LNCaP clone FGC (cell line): ENCODE results near the gene POLR2L.

Experiments used
- DNase-seq: peaks from one replicate; pipeline ENCODE4 v3.0.0-alpha.2; 2011; ENCODE audit warnings: low read depth
- H3K4me3 ChIP-seq: 2 replicates; pipeline ENCODE4 v1.5.1; 2011; ENCODE audit warnings: mild to moderate bottlenecking, low read depth, low read length, control low read depth
- CTCF ChIP-seq: IDR thresholded peaks from 2 replicates; pipeline ENCODE4 v1.5.1; 2012; ENCODE audit warnings: mild to moderate bottlenecking; ENCODE audit not compliant: control insufficient read depth, insufficient read depth; ENCODE audit errors: extremely low read depth

POLR2L gene

GRCh38 chr11:842370-843002 lies at the start of gene POLR2L, which contains the start of gene TSPAN4:
Gene POLR2L (minus strand): TSS chr11:842529. CDS start chr11:842508, 21 bp downstream.
Gene TSPAN4 (plus strand): TSS chr11:842852. CDS start chr11:850305, 7,453 bp downstream.
- DNase-seq, result no peak
- TF ChIP-seq CTCF, result 0 out of 2 replicates have a peak, but pooled peaks have one; percentile 1
- peak within 1 kb of the TSS; percentile 96 for H3K4me3 ChIP-seq

DNA sequence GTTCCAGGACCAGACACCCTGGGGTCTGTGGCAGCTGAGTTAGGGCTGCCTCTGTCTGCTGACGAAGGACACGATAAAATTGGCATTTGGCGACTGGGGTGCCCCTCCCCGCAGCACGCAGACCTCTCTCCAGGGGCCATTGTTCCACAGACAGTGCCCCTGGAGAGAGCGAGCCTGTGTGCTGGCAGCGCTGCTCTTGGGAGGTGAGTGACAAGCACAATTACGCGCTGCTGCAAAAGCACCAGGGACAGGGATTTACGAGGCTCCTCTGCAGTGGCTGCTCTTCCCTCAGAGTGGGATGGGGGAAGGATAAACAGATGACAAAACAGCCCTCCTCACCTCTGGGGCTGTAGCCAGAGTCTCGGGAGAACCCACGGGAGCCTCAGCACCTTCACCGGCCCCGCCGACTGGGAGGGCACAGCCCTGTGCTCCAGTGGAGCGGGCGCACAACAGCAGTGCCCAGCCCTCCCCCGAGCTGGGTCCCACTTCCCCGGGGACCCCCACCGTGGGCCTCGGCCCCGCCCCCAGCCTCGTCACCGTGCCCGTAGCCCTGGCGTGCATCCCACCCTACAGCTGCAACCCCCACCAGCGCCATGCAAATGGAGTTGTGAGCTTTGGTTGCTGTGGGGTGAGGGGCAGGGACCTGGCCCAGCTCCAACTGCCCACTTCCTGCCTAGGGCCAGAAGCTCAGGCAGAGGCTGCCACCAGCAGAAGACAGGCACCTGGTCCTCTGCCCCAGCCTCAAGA lies 48.6 kb upstream of the POLR2L start:
- DNase-seq, result no peak
- no peak for TF ChIP-seq CTCF
- H3K4me3 ChIP-seq, result no peak overlapping the region

GRCh38 chr11:889687-890475 lies 47.6 kb upstream of the POLR2L start:
- H3K4me3 ChIP-seq, result no peak overlapping the region
- TF ChIP-seq CTCF, result no peak
- no peak for DNase-seq

DNA sequence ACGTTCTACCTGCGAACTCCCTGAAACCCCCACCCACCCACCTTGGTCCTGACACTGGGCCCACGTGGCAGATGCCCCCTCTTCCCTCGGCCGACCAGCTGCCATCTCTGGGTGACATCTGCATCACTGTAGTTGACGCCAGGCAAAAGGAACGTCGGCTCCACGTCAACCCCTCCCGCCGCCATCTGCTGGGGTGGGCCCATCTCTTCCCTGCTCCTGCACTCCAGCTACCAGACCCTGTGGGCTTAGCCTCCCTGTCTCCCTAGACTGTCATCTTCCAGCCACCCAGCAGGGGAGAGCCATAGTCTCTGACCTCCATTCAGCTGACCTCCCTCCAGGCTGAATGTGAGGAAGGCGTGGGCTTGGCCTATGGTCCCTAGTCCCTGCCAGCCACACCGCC lies 46.9 kb upstream of the POLR2L start:
- H3K4me3 ChIP-seq, result no peak overlapping the region

DNA sequence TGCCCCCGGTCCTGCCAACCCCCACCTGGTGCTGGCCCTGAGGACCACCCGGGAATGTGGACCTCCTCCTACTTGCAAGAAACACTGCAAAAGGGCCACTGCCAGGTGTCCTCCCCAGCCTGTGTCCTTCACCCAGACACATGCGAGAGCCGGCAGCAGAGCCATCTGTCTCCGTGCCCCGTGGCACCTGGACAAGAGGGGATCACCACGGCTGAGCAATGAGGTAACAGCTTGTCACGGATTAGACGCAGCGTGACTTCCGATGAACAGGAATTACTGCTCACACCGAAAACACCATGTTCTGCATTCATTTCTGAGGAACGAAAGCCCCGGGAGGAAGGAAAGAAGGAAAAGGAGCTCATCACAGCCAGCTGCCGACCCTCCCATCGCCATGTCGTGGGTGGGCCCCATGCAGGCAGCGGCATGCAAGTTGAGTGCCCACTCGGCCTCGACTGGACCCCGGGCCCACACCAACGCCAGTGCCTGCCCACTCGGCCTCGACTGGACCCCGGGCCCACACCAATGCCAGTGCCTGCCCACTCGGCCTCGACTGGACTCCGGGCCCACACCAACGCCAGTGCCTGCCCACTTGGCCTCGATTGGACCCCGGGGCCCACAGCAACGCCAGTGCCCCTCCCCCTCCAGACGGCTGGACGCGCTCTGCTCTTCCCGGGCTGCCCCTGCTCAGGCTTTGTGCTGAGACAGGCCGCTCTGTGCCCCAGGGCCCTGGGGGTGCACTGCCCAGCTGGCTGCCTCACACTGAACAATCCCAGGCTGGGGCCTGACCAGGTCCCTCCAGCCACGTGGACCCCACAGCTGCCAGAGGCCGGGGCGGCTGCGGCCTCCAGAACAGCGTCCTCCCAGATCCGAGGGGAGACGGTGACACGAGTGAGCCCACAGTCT lies 46.2 kb upstream of the POLR2L start:
- DNase-seq, result no peak
- H3K4me3 ChIP-seq, result no peak overlapping the region
- no peak for TF ChIP-seq CTCF

More for the DNA sequence above, 46.9 kb upstream of the POLR2L start:
- TF ChIP-seq CTCF, result no peak
- no peak for DNase-seq

DNA sequence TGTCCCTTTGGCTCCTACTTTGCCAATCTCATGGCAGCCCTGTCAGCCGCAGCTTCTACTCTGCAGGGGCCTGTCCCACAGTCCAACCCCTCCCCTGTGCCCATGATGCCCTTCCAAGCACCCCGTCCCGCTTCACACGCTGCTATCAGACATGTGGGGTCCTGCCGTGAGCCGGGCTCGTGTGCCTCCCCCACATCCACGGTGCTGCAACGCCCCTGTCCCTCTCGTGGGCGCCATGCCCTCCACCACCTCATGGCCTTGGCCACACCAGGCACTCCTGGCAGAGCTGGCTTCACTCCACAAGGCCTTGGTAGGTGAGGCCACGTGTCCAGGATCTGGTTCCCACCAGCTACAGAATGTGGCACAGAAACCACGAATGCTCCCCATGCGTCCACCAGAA lies 45.3 kb upstream of the POLR2L start:
- no peak for DNase-seq
- no peak for TF ChIP-seq CTCF
- H3K4me3 ChIP-seq, result no peak overlapping the region
